Fibroblast of lung (primary cell): Measurements from ENCODE around the gene STXBP4.

ENCODE experiments used
- CTCF ChIP-seq, 2 donors: IDR thresholded peaks in 1 of 2; conservative IDR thresholded peaks in 1 of 2; 1 replicate in 1 of 2; 2 replicates in 1 of 2; pipeline ENCODE4 v1.5.1; 2011 to 2012; ENCODE audit warnings: low read length in 2 of 2, control low read depth in 1 of 2, inconsistent platforms in 1 of 2, low read depth in 1 of 2, mild to moderate bottlenecking in 1 of 2
- EZH2 ChIP-seq: IDR thresholded peaks from 2 replicates; pipeline ENCODE4 v1.5.1; 2012; ENCODE audit warnings: low read length, control low read depth, mild to moderate bottlenecking; ENCODE audit errors: missing control alignments

DNA sequence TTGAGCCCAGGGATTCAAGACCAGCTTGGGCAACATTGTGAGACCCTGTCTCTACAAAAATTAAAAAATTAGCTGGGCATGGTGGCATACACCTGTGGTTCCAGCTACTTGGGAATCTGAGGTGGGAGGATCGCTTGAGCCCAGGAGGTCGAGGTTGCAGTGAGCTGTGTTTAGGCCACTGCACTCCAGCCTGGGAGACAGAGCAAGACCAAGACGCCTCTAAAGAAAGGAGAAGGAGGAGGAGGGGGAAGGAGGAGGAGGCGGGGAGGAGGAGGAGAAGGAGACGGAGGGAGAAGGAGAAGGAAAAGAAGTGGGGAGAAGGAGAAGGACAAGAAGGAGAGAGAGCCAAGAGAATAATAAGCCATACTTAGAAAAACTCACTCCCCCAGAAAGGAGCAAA lies 35.9 kb downstream of the STXBP4 start:
- TF ChIP-seq CTCF (conservative IDR thresholded peaks at IDR 0.05 in 1 of 2, IDR thresholded peaks at IDR 0.05 in 1 of 2; ENCODE audit: low read depth in 1 of 2, low read length in 2 of 2), result no peak
- no peak for TF ChIP-seq EZH2
